ENCODE data around the gene MICB.

GRCh38 chr6:31531162-31531561 is 33.2 kb downstream of the MICB start:
- TF ChIP-seq POLR2A (IDR thresholded peaks at IDR 0.05; ENCODE audit: low read length) (no peak), GATA1 (IDR thresholded peaks at IDR 0.05; ENCODE audit: low read depth, low read length) (no peak)
